Muscle of back (tissue), 11 donors: ENCODE measurements around the gene NCAPH2. TPM values are rescaled to one million over a fixed set of nuclear protein-coding genes. Genes with fewer than 3 reads are reported as not detected.
A peak's percentile ranks its signal among the peaks of the same experiment; 100 is the strongest.

ENCODE experiments used
- DNase-seq, 3 donors: peaks; one replicate each; pipeline versions ENCODE4 v3.0.0 to v3.0.0-alpha.2; 2013
- polyA plus RNA-seq, 10 donors: library from polyadenylated mRNA; unstranded; fragments of 120-200 nt; gene quantifications; one replicate each; pipeline ENCODE4 v1.2.1, GENCODE V29; 2013; ENCODE audit not compliant: insufficient read length in 10 of 10

NCAPH2 gene
- polyA plus RNA-seq, 10 donors: 24.5 to 39.8 (median 32.0) TPM

DNA sequence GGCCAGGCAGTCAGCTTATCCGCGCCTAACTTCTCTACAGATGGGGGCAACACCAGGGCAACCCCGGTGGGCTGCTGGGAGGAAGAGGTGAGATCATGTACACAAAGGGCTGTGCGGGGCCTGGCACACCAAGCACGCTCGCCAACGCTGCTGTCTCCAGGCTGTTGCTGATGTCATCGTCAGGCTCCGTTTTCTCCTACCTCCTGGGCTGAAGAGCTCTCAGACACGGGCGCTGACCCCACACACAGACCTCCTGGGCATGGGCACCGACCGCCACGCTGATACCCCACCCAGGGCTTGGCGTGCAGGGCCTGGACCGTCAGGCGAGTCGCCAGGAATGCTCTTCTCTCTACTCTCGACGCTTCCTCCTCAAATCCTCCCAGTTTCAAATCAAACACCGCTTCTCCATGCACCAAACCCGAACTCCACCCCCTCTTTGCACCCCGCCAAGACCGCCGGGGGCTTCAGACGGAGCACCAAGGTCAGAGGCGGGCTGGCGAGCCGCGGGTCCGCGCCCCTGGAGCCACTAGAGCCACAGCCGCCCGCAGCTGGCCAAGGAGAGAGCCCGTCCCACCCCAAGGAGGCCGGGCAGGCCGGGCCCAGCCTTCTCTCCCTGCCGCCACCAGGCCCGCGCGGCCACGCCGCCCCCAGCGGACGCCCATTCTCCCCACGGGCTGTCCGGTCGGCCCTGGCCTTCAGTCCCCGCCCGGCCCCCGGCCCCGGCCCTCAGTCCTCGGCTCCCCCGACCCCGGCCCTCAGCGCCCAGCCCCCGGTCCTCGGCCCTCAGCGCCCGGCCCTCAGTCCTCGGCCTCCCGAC lies 34.0 kb upstream of the NCAPH2 start:
- DNase-seq: peak in 2 of 3 donors; percentile 15 to 61

DNA sequence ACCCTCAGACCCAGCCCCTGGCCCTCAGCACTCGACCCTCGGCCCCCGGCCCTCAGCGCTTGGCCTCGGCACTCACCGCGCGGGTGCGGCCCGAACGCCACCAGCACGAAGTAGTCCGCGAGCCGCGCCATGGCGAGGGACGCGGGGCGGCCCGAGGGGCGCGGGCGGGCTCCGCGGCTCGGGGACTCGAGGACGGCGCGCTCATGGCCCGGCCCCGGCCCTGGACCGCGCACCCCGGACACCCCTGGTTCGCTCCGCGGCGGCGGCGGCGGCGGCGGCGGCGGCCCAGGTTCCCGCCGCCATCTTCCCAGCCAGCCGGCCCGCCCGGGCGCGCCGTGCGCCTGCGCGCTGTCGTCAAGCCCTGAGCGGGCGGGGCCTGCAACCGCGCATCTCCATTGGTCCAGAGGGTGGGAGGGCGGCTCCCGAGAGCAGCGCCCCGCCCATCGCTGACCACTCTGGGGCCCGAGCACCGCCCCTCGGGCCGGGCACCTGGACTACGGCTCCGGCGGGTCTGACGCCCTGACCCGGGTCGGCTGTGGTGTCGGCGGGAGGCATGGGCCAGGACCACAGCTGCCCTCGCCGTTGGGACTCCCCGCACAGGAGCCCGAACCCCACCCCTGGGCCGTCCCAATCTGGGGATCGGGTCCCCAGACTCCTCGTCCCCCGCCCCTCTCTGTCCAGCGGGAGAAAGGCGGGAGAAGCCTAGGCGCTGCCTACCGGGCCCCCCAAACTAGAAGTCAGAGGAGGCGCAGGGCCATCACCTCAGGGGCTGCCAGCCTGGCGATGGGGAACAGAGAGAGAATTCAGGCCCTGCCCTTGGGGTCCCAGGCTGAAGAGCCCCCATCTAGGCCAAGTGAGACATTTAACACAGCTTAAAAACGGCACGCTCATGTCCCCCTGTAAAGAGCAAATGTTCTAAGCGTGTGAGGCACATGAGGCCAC lies 33.0 kb upstream of the NCAPH2 start, which contains the start of gene SBF1:
SBF1 (minus strand) TSS at position 326 of the 942 bp plus-strand sequence; CDS start at position 131, 195 bp downstream.
- peak; percentile 91 to 97 (median 97) for DNase-seq

DNA sequence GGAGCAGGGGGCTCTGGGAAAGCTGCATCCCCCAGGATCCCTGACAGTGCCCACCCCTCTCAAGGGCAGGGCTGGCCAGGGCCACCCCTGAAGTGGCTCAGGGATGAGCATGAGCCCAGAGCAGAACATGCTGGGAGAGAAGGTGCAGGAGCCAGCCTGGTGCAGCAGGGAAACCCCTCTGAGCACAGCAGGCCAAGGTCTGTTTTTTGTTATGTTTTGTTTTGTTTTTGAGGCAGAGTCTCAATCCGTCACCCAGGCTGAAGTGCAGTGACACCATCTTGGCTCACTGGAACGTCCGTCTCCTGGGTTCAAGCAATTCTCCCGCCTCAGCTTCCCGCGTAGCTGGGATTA lies 32.4 kb upstream of the NCAPH2 start:
- DNase-seq: no peak

DNA sequence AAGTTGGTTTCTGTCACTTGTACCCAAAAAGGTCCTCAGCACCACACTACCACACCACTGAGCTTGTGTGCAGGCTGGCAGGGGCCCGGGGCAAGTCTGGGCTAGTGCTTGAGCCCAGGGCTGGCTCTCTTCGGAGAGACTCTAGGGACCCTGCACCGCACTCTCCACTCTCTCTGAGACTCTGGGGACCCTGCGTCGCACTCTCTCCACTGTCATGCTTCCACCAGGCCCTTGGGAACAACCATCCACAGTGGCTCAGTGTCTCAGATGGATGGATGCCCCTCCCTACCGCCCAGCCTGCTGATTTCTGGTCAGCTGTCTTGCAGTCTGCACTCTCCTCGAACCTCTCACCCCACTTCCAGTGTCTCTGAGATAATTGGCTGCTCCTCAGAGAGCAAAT lies 31.2 kb upstream of the NCAPH2 start:
- DNase-seq: no peak

DNA sequence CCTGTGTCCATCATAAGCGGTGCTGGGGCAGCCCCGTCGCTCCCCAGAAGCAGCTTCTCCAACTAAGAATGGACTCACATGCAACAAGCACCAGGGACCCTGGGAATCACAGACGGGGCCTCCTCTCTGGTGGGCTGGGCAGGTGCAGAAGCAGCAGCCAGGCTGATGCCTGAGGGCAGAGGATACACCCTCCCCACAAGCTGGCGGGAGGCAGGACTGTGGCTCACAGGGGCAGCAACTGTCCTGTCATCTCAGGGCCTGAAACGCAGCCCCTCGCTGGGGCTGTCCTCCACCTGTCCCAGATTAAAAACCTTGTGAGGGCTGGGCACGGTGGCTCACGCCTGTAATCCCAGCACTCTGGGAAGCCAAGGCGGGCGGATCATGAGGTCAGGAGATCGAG lies 30.1 kb upstream of the NCAPH2 start:
- DNase-seq: no peak

DNA sequence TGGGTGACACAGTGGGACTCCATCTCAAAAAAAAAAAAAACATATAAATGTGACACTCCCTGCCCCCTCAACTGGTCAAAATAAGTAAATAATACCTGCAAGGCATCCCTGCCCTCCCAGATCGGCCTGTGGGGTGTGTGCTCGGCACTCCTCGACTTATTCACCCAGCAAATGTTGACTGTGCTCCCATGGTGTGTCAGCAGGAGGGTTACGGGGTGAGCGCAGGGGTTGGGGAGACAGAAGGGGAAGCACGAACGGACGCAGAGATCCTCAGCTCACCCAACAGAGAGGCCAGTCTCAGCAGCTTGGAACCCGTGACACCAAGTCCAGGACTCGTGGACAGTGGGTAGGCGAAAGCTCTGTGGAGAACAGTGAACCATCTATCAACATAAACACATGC lies 28.3 kb upstream of the NCAPH2 start:
- DNase-seq: no peak

DNA sequence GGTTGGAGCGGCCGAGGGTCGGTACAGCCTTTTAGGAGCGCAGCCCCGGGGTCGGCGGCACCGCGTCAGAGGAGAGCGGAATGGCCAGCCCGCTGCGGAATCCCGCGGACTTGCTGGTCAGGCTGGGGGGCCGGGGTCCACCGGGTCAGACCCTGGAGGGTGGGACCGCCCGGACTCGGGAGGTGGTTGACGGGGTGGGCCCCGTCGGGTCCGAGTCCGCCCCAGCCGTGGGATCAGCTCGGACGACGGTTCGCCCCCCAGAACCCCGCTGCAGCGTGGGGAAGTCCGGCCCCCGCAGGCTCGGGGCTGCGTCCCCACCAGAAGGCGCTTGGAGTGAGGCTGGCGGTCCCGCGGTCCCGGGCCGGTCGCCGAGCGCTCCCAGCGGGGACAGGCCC lies 27.0 kb upstream of the NCAPH2 start:
- no peak for DNase-seq

DNA sequence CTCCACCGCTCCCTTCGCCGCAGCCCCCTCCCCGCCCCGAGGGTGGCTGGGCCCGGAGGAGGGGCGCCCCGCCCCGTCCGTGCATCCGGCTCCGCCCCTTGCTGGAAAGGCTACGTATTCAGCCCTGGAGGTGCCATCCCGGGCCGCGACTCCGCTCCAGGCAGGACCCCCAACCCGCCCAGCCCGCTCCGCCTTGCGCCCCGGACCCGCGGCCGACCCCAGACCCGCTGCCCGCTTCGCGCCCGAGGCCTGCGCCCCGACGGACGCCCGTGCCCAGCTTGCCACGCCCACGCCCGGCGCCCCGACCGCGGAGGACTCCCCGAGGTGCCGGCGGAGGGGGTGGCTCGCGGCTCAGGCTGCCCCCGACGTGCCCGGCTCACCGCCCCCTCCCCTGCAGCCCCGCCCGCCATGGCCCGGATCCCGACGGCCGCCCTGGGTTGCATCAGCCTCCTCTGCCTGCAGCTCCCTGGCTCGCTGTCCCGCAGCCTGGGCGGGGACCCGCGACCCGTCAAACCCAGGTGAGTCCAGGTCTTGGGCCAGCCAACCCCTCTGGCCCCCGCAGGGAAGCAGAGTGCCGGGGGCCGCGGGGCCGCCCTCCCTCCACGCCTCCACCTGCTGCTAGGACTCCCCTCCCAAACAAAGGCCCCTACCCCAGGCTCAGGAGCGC lies 26.5 kb upstream of the NCAPH2 start, which contains the start of gene ADM2:
ADM2 (plus strand) TSS at position 104 of the 667 bp plus-strand sequence; CDS start at position 409, 305 bp downstream.
- peak in 2 of 3 donors; percentile 27 to 50 for DNase-seq

DNA sequence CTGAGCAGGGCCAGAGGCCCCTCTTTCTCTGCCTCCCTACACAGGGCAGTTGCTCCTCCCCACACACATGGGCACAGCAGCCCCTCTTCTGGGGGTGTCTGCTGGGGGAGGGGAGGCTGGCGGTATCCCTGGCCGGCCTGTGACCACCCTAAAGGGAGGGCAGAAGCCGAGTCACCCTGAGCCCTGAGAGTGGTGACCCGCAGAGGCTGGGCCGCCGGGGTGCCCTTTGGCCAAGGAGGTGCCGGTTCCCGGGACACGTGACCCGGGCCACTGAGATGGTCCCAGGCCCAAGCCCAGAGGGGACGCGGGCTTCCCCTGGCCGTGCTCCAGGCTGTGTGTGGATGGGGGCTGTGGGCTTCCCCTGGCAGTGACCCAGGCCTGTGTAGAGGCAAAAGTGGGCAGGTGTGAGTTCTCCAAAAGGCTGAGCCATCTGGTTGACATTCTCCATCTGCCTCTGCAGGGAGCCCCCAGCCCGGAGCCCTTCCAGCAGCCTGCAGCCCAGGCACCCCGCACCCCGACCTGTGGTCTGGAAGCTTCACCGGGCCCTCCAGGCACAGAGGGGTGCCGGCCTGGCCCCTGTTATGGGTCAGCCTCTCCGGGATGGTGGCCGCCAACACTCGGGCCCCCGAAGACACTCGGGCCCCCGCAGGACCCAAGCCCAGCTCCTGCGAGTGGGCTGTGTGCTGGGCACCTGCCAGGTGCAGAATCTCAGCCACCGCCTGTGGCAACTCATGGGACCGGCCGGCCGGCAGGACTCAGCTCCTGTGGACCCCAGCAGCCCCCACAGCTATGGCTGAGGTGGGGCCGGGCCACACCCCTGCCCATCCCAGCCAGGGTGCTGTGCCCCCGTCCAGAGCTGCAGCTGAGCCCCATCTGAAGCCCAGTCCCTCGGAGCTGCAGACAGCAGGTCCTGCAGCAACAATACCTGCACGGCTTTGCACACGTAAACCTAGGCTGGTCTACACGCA lies 25.6 kb upstream of the NCAPH2 start:
- DNase-seq: no peak

DNA sequence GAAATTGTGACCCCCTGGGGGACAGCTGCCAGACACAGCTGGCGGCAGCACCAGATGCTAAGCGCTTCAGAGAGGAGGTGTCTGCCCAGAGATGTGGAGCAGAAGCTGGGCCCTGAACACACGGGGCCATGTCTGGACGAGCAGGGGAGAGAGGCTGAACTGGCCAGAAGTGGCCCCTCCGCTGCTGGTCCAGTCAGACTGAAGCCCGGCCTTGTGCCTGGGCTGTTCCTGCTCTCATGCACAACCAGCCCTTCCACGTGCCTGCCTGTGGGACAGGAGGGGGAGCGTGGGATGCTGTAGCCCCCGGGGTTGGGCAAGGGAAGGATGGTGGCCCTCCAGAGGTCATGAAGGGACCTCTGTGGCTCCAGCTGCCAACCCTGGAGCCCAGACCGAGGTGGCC lies 24.9 kb upstream of the NCAPH2 start:
- no peak for DNase-seq

DNA sequence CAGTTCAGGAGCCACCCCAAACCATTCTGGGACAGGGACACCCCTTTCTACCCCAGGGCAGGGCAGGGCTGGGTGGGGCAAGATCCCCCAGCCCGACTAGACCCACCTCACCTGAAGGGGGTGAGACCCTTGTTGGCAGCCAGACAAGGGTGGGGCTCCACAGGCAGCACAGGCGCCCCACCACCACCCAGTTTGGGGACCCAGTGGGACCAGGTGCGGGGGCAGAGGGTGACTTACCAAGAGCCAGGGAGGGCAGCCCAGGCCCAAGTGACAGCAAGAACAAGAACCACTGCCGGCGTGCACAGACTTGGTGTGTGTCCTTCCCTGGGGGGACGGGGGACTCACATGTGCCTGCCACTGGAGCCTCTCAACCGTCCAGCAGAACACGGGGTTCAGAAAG lies 24.5 kb upstream of the NCAPH2 start:
- DNase-seq: no peak

DNA sequence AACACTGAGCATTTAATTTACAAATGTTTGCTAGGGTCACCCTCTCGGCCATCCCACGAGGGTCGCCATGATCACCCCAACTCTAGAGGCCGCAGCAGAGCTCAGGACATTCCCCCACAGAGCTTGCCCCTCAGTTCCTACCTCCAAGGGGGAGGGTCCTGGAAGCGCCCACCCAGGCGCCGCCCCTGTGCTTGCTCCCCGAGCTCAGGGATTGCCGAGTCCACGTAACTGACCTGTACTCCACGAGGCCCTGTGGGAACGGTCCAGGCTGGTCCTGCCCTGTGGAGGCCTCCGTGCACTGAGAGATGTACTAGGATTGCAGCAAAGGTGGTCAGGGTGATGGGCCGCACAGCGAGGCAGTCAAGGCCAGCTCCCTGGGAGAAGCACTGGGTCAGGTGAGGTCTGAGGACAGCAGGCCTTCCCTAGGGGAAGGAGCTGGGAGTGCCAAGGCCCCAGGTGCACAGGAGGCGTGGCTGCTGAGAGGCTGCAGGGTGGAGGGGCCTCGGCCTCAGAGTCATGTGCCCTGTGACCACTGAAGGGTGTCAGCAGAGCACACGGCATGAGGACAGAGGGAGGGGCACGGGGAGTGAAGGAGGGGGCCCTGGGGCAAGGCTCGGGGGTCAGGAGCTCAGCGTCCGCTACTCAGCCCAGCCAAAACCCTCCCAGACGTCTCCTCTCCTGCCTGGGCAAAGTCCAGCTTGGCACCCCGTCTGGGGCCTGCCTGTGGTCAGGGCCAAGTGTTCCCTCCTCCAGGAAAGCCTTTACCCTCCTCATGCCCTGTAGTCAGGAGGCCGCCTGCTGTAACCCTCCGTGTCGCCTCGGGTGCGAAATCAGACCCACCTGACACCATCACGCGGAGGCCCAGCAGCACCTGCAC lies 23.8 kb upstream of the NCAPH2 start:
- no peak for DNase-seq

DNA sequence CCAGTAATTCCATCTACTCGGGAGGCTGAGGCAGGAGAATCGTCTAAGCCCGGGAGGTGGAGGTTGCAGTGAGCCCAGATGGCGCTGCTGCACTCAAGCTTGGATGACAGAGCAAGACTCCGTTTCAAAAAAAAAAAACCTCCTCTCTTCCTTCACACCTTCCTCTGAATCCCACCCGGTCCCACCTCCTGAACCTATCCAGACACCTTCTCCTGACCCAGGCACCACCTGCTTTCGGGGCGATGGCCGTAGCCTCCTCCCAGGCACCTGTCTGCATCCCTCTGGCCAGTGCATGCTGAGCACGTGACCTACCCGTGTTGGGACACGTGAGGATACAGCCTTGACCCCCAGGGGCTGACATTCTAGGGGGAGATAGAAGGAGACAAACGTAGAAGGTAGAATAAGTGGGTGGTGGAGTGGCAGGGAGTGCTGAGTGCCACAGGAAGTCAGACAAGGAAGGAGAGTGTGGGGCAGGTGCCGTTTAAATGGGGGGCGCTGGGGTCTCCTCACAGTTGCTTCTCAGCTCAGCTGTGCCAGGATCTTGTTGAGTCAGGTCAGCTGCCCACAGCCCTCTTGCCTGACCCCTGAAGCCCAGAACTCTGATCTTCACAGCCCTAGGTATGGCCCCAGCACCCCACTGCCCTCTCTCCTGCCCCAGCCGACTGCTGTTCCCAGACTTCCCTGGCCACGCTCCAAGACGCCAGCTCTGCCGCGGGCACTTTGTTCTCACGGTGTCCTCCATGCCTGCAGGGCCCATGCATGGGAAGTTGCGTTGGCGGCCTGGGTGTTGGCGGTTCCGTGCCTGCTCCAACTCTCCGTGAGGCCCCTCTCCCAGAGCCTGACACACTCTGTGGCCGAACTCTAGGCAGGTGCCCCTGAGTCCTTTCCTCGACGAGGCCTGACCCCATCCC lies 22.5 kb upstream of the NCAPH2 start:
- DNase-seq: no peak

DNA sequence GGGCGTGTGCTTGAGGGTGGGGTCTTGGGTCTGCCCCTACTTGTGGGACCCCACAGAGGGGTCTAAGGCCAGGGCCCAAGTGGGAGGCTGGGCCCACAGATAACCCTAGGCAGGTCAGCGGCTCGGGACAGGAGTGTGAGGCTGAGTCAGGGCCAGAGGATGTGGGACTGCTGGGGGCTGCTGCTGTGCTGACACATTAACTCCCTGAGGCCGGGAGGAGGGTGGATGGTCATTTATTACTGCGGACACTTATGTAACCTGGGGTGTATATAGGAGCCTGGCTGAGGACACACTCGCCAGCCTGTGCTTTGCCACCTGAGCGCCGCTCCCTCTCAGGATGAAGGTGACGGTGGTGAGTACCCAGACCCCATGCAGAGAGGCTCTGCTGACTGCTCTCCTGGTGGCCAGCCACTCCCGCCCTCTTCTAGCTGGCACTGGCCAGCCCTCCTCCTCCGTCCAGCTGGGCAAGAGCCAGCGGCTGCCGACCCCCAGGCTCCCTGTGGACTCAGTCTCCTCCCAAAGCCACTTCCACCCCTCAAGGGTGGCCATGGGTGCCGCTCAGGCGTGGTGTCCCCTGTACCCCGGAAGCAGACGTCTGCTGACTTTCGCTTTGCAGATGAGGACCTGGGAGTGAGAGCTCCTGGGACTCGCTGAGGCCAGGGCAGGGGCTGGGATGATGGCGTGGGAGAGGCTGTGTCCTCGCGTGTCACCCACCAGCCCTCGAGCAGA lies 21.3 kb upstream of the NCAPH2 start, which contains the start of gene MIOX:
MIOX (plus strand) TSS at position 299 of the 729 bp plus-strand sequence; CDS start at position 338, 39 bp downstream.
- no peak for DNase-seq

DNA sequence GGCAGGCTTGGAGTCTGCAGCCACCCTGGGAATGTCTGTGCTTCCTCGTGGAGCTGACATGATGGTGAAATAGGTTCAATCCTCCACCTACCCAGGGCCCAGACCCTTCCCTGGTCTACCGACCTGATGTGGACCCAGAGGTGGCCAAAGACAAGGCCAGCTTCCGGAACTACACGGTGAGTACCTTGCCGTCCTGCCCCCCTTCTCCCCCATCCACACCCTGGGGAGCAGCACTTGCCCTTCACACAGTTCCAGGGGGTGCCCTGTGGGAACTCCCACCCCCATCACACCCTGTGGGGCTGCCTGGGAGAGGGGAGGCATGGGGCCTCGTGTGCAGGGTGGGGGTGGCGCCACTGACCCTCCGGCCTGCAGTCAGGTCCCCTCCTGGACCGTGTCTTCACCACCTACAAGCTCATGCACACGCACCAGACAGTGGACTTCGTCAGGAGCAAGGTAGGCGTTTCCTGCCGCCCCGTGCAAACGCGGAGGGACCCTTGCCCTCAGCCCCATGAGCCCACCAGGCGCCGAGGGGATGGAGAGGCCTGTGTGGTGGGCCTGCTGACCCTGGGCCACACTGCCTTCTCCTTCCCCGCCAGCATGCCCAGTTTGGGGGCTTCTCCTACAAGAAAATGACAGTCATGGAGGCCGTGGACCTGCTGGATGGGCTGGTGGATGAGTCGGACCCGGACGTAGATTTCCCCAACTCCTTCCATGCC lies 20.6 kb upstream of the NCAPH2 start:
- no peak for DNase-seq

DNA sequence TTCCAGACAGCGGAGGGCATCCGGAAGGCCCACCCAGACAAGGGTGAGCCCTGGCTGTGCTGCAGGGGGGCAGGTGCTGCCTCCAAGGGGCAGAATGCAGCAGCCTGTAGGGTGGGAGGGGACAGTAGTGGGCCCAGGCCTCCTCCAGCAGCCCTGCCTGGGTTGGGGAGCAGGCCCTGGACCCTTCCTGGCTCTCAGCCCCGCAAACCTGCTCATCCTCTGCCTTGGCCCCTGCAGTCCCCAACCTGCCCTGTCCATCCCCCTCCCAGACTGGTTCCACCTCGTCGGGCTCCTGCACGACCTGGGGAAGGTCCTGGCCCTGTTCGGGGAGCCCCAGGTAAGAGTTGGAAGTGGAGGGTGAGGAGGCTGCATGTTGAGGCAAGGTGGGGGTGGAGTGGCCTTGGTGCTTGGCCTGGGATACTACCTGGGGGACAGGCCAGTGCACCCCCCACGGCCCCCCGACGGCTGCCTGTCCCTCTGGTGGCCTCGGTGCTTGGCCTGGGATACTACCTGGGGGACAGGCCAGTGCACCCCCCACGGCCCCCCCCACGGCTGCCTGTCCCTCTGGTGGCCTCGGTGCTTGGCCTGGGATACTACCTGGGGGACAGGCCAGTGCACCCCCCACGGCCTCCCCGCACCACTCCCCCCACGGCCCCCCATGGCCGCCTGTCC lies 19.9 kb upstream of the NCAPH2 start:
- DNase-seq: no peak

DNA sequence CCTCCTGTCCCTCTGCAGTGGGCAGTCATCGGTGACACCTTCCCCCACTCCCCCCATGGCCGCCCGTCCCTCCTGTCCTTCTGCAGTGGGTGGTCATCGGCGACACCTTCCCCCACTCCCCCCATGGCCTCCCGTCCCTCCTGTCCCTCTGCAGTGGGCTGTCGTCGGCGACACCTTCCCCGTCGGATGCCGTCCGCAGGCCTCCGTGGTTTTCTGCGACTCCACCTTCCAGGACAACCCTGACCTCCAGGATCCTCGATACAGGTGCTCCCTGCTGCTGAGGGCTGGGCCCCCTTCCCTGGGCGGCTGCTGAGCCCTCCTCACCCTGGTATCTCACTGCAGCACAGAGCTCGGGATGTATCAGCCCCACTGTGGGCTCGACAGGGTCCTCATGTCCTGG lies 19.1 kb upstream of the NCAPH2 start:
- DNase-seq: no peak
